Kidney (tissue), 14 donors: Measurements from ENCODE around the gene METTL6. TPM values are rescaled to one million over a fixed set of nuclear protein-coding genes. Genes with fewer than 3 reads are reported as not detected.
"Not testable (repeated sequence)": the region's sequence is repeated elsewhere in the genome, so short reads cannot be mapped to it uniquely, and the experiment has no call there.

Experiments
- DNase-seq, 5 donors: peaks; one replicate each; pipeline ENCODE4 v3.0.0-alpha.2; 2013 to 2020
- FAIRE-seq: peaks from 2 replicates; lab custom pipeline; 2012; peaks lifted over from hg19 to GRCh38; lab: Jason Lieb, UNC
- H3K27ac ChIP-seq, 2 donors: one replicate each; pipeline ENCODE4 v1.7.0; 2013; ENCODE audit warnings: low read depth in 2 of 2, low read length in 2 of 2, inconsistent platforms in 1 of 2
- H3K27me3 ChIP-seq: one replicate; pipeline ENCODE4 v1.7.1; 2013; ENCODE audit warnings: low read length, inconsistent platforms; ENCODE audit not compliant: control insufficient read depth, insufficient read depth
- H3K36me3 ChIP-seq, 3 donors: one replicate each; pipeline versions ENCODE4 v1.7.0 to v1.7.1; 2013; ENCODE audit warnings: low read length in 3 of 3, control low read depth in 1 of 3, inconsistent platforms in 1 of 3; ENCODE audit not compliant: insufficient read depth in 3 of 3, control insufficient read depth in 2 of 3
- H3K4me1 ChIP-seq, 3 donors: one replicate each; pipeline versions ENCODE4 v1.7.0 to v1.7.1; 2013; ENCODE audit warnings: low read length in 3 of 3, inconsistent platforms in 1 of 3, low read depth in 1 of 3; ENCODE audit not compliant: control insufficient read depth in 2 of 3, insufficient read depth in 2 of 3
- H3K4me3 ChIP-seq, 3 donors: one replicate each; pipeline versions ENCODE4 v1.7.0 to v1.8.1; 2013; ENCODE audit warnings: low read length in 3 of 3, control low read depth in 1 of 3, inconsistent platforms in 1 of 3
- H3K9ac ChIP-seq, 3 donors: one replicate each; pipeline versions ENCODE4 v1.7.0 to v1.7.1; 2013; ENCODE audit warnings: low read length in 3 of 3, control low read depth in 1 of 3, inconsistent platforms in 1 of 3
- H3K9me3 ChIP-seq, 3 donors: one replicate each; pipeline versions ENCODE4 v1.7.0 to v1.7.1; 2013; ENCODE audit warnings: low read length in 3 of 3, control low read depth in 1 of 3, inconsistent platforms in 1 of 3; ENCODE audit not compliant: control insufficient read depth in 2 of 3, insufficient read depth in 1 of 3
- CTCF ChIP-seq: IDR thresholded peaks from 3 replicates; pipeline ENCODE4 v1.5.1; 2012; ENCODE audit warnings: mild to moderate bottlenecking, moderate library complexity, borderline replicate concordance; ENCODE audit not compliant: insufficient read depth; ENCODE audit errors: extremely low read depth
- intact Hi-C: fragments of 100-400 bp; cut with DNase I; formaldehyde crosslinking; loops from one replicate; pipeline ENCODE4 v1.11.1; 2022
- polyA plus RNA-seq: library from polyadenylated mRNA; stranded (reverse); fragments of 350-450 nt; fragmentation: Illumina TruSeq; extraction: RNeasy Lipid Tissue Mini Kit (QIAGEN cat#74804); gene quantifications from one replicate; pipeline ENCODE4 v1.2.3, GENCODE V29; 2014; ENCODE audit warnings: low read depth, low replicate concordance; ENCODE audit not compliant: insufficient read depth
- total RNA-seq: library from RNA; stranded (reverse); fragmentation: NEBNext Ultra II Directional; extraction: Animal tissue kit (Norgen Biotek cat#: 25700); gene quantifications from one replicate; pipeline ENCODE4 v1.2.1, GENCODE V29; 2021
- donor health status: control.
- donor health status: control.
- donor health status: control.
- donor health status: control.
- donor health status: control.
- donor health status: DM: yes; HTN: yes; CAD: no.
- donor health status: Normal renal cell carcinoma (clear cell type).

METTL6 gene
- total and polyA plus RNA-seq, 2 donors from 2014 or later = 9.7 to 18.6 TPM

DNA sequence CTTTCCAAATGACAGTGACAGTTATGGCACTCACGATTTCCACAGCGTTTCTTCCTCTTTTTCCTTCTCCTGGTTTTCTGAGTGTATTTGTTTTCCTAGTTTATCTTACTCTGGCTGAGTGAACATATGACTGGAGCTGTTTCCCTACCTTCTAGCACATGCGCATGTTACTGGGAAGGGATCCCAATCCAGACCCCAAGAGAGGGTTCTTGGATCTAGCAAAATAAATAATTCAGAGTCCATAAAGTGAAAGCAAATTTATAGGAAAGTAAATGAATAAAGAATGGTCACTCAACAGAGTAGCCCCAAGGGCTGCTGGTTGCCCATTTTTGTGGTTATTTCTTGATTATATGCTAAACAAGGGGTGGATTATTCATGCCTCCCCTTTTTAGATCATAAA is 23.8 kb downstream of the METTL6 start:
- Histone ChIP-seq H3K36me3 (no peaks in the 10 kb centered on the region), H3K9me3 (no peaks in the 10 kb centered on the region)
- FAIRE-seq = no peak

DNA sequence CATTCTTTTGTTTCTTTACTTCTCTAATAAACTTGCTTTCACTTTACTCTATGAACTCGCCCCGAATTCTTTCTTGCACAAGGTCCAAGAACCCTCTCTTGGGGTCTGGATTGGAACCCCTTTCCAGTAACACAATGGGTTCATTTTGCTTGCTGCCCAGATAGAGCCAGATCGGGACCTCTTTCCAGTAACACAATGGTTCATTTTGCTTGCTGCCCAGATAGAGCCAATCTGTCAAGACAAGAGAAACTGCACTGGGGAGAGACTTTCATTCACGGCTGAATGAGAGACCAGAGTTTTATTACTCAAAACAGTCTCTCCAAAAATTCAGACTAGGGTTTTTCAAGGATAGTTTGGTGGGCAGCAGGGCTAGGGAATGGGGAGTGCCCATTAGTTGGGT is 25.4 kb downstream of the METTL6 start:
- no peak overlapping the region for H3K9ac ChIP-seq
- H3K9me3 ChIP-seq = no peaks in the 10 kb centered on the region
- intact Hi-C loops = no loop called here
- no peak overlapping the region for H3K27ac ChIP-seq
- H3K27me3 ChIP-seq = no peaks in the 10 kb centered on the region
- no peak for TF ChIP-seq CTCF
- FAIRE-seq (no peak), DNase-seq (no peak)
- H3K36me3 ChIP-seq = no peaks in the 10 kb centered on the region
- H3K4me1 ChIP-seq = no peaks in the 10 kb centered on the region
- no peak overlapping the region for H3K4me3 ChIP-seq

More for the DNA sequence above, 23.8 kb downstream of the METTL6 start:
- Histone ChIP-seq H3K27me3 (no peaks in the 10 kb centered on the region), H3K4me3 (no peak overlapping the region), H3K27ac (no peak overlapping the region), H3K9ac (no peak overlapping the region), H3K4me1 (no peaks in the 10 kb centered on the region)
- DNase-seq = peak in 1 of 5 donors; percentile 12
- TF ChIP-seq CTCF = no peak
- intact Hi-C loops = no loop called here

DNA sequence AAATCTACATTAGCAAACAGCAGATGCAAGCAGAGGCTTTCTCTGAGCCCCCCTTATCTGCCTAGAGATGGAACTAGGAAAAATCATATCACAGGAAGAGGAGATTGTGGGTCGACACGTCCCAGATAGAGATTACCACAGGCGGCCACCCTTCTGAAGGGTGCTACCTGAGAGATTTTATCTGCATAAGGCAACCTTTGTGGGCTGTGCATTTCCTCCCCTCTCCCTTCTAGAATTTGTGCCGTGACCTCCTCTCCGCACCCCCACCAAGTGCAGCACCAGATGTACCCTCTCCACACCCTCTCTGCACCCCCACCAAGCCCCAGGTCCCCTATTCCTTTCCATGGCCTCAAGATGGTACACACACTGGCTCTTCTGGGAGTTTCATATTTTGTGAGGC is 27.4 kb downstream of the METTL6 start:
- no peaks in the 10 kb centered on the region for H3K36me3 ChIP-seq
- no peak for FAIRE-seq
- H3K9ac ChIP-seq = no peak overlapping the region
- no peak overlapping the region for H3K4me3 ChIP-seq
- no peaks in the 10 kb centered on the region for H3K4me1 ChIP-seq
- H3K9me3 ChIP-seq = no peaks in the 10 kb centered on the region
- no peak overlapping the region for H3K27ac ChIP-seq
- no peaks in the 10 kb centered on the region for H3K27me3 ChIP-seq
- no peak for TF ChIP-seq CTCF
- no peak for DNase-seq
- intact Hi-C loops = no loop called here

DNA sequence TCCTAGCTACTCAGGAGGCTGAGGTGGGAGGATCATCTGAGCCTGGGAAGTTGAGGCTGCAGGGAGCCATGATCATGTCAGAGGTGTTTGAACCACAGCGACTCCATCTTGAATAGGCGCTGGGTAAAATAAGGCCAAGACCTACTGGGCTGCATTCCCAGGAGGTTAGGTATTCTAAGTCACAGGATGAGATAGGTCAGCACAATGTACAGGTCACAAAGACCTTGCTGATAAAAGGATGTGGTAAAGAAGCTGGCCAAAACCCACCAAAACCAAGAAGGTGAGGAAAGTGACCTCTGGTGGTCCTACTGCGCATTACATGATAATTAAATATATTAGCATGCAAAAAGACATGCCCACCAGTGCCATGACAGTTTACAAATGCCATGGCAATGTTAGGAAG is 28.6 kb downstream of the METTL6 start:
- H3K9ac ChIP-seq, H3K4me3 ChIP-seq, H3K27ac ChIP-seq, H3K9me3 ChIP-seq, H3K27me3 ChIP-seq, H3K36me3 ChIP-seq, FAIRE-seq, H3K4me1 ChIP-seq, intact Hi-C loops: not testable (repeated sequence)
- peak in 1 of 5 donors; percentile 16 for DNase-seq

DNA sequence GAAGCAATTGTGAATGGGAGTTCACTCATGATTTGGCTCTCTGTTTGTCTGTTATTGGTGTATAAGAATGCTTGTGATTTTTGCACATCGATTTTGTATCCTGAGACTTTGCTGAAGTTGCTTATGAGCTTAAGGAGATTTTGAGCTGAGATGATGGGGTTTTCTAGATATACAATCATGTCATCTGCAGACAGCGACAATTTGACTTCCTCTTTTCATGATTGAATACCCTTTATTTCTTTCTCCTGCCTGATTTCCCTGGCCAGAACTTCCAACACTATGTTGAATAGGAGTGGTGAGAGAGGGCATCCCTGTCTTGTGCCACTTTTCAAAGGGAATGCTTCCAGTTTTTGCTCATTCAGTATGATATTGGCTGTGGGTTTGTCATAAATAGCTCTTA is 34.1 kb downstream of the METTL6 start:
- H3K27me3 ChIP-seq, H3K4me3 ChIP-seq, H3K4me1 ChIP-seq, H3K9ac ChIP-seq, FAIRE-seq, H3K36me3 ChIP-seq, DNase-seq, H3K27ac ChIP-seq, H3K9me3 ChIP-seq, intact Hi-C loops: not testable (repeated sequence)
